K562 (cell line): ENCODE data around the gene RNF227. TPM values are rescaled to one million over a fixed set of nuclear protein-coding genes. Genes with fewer than 3 reads are reported as not detected.

ENCODE experiments used
- ADNP ChIP-seq: fragments of 200-800 bp; sonication (Bioruptor generic); IDR thresholded peaks from 2 replicates; pipeline ENCODE4 v1.6.1; 2016; ENCODE audit warnings: missing genetic modification characterization, missing compliant biosample characterization
- ASH1L ChIP-seq: fragments of 450-650 bp; IDR thresholded peaks from 2 replicates; pipeline ENCODE4 v1.6.1; 2018; ENCODE audit warnings: borderline replicate concordance, mild to moderate bottlenecking, low read depth; ENCODE audit not compliant: partially characterized antibody
- CHAMP1 ChIP-seq: fragments of 450-650 bp; IDR thresholded peaks from 2 replicates; pipeline ENCODE4 v1.6.1; 2016; ENCODE audit warnings: mild to moderate bottlenecking
- E2F6 ChIP-seq, 2 experiments: IDR thresholded peaks; 2 replicates each; pipeline ENCODE4 v1.6.1; 2011; ENCODE audit warnings: borderline replicate concordance in 1 of 2, control low read depth in 1 of 2, low read depth in 1 of 2, low read length in 1 of 2, mild to moderate bottlenecking in 1 of 2, mixed read lengths in 1 of 2, moderate library complexity in 1 of 2; ENCODE audit not compliant: insufficient read depth in 1 of 2, insufficient read length in 1 of 2, poor library complexity in 1 of 2, severe bottlenecking in 1 of 2; ENCODE audit errors: extremely low read depth in 1 of 2
- EP400 ChIP-seq: fragments of 450-650 bp; IDR thresholded peaks from 2 replicates; pipeline ENCODE4 v1.6.1; 2017; ENCODE audit warnings: antibody characterized with exemption, mild to moderate bottlenecking, moderate library complexity
- NFYB ChIP-seq: IDR thresholded peaks from 2 replicates; pipeline ENCODE4 v1.6.1; 2011; ENCODE audit warnings: mild to moderate bottlenecking, moderate library complexity; ENCODE audit not compliant: insufficient read length; ENCODE audit errors: extremely low read depth
- NUFIP1 ChIP-seq: fragments of 450-650 bp; IDR thresholded peaks from 2 replicates; pipeline ENCODE4 v1.6.1; 2018; ENCODE audit not compliant: partially characterized antibody
- RBM22 ChIP-seq: fragments of 200-400 bp; formaldehyde crosslinking; IDR thresholded peaks from 2 replicates; pipeline ENCODE4 v1.6.1; 2018; ENCODE audit warnings: low read length, low read depth; ENCODE audit not compliant: poor library complexity, severe bottlenecking
- SMARCB1 ChIP-seq: IDR thresholded peaks from 2 replicates; pipeline ENCODE4 v1.6.1; 2011; ENCODE audit warnings: improper control_type of control experiment, low read depth; ENCODE audit not compliant: insufficient read length
- SRSF9 ChIP-seq: fragments of 200-400 bp; formaldehyde crosslinking; IDR thresholded peaks from 2 replicates; pipeline ENCODE4 v1.6.1; 2017; ENCODE audit warnings: low read depth, low read length, borderline replicate concordance
- ZNF398 ChIP-seq: fragments of 250-450 bp; sonication (Bioruptor Pico); IDR thresholded peaks from 2 replicates; pipeline ENCODE4 v1.8.0; 2021; ENCODE audit warnings: moderate library complexity, mild to moderate bottlenecking, inconsistent platforms
- ZNF584 ChIP-seq: fragments of 200-800 bp; sonication (Bioruptor generic); IDR thresholded peaks from 2 replicates; pipeline ENCODE4 v1.6.1; 2016; ENCODE audit warnings: low read depth, mild to moderate bottlenecking, missing genetic modification characterization, missing compliant biosample characterization
- polyA plus RNA-seq, 8 experiments: library from polyadenylated mRNA; depleted of rRNA in 4 of 8; stranded (reverse) in 5 of 8; unstranded in 3 of 8; fragments of >200 nt; fragmentation: Nextera tagmentation in 2 of 8; fragmentation: Illumina TruSeq in 1 of 8; extraction: Ambion mirVana in 2 of 8; extraction: Trizol in 1 of 8; gene quantifications; 2 replicates each; pipeline versions ENCODE4 v1.2.1 to v1.2.3, GENCODE V29; 2011 to 2014; ENCODE audit warnings: inconsistent platforms in 1 of 8, missing spikeins in 1 of 8
- total RNA-seq, 7 experiments: library from RNA; depleted of rRNA in 6 of 7; stranded (reverse); fragments of >200 nt in 6 of 7; fragmentation: Illumina TruSeq in 2 of 7; extraction: Trizol in 2 of 7; gene quantifications; 2 replicates each; pipeline versions ENCODE4 v1.2.1 to v1.2.3, GENCODE V29; 2011 to 2021; ENCODE audit warnings: low replicate concordance in 1 of 7
- TF ChIP-seq, protein P1 (sequence below): fragments of 450-650 bp; formaldehyde crosslinking; IDR thresholded peaks from 2 replicates; pipeline ENCODE4 v1.4.0; 2022; ENCODE audit warnings: missing genetic modification characterization
- TF ChIP-seq, protein P2 (sequence below): IDR thresholded peaks from 2 replicates; pipeline ENCODE4 v1.6.1; 2014; ENCODE audit warnings: antibody characterized with exemption
- TF ChIP-seq, protein P3 (sequence below): fragments of 250-450 bp; sonication (Bioruptor Pico); IDR thresholded peaks from 2 replicates; pipeline ENCODE4 v1.4.0; 2020; ENCODE audit warnings: borderline replicate concordance

The RNF227 gene
- total and polyA plus RNA-seq, 9 of the 15 experiments (the other 6 are each of a cell fraction or from before 2014, with no cell fraction given), result 1.1 to 6.7 (median 2.3) TPM

DNA sequence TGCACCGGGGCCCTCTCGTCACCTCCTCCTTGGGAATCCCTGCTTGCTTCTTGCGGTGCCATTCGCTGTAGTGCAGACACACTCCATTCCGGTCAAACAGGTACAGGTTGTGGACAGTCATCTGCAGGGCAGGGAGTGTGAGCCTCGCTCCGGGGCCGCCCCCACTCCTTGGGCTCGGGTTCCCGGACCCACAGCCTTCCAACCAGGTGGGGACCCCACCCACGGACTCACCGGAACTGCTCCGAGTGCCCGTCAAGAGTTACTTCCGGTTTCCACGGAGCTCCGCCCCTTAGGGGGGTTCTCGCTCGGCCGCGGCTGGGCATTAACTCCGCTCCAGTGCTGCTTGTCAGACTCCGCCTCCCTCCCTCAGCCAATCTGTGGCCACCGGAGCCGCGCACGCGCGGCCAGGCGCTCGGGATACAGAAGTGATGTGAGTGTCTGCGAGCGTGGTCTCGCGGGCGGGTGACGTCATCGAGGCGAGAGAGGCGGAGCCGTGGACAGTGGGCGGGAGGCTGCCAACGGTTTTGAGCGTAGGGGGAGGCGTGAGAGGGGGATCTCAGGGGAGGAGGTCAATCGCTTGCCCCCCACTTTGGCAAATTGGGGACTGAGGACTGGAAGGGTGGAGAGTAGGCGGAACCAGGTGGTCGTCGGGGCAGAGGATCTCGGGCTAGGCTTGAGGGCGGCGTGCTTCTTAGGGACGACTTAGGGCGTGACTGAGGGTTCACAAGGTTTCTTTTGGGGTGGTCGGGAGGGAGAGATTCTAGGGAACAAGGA lies 15.8 kb upstream of the RNF227 start, which contains the start of the genes CNTROB and TRAPPC1 (continued):
- TF ChIP-seq CHAMP1, result no peak
- TF ChIP-seq ADNP, result no peak
- no peak for TF ChIP-seq SRSF9
- TF ChIP-seq, protein P1, sequence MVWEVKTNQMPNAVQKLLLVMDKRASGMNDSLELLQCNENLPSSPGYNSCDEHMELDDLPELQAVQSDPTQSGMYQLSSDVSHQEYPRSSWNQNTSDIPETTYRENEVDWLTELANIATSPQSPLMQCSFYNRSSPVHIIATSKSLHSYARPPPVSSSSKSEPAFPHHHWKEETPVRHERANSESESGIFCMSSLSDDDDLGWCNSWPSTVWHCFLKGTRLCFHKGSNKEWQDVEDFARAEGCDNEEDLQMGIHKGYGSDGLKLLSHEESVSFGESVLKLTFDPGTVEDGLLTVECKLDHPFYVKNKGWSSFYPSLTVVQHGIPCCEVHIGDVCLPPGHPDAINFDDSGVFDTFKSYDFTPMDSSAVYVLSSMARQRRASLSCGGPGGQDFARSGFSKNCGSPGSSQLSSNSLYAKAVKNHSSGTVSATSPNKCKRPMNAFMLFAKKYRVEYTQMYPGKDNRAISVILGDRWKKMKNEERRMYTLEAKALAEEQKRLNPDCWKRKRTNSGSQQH, result peak; percentile 50; the same call in 1 of the 2 replicates
- TF ChIP-seq SMARCB1, result no peak
- TF ChIP-seq NUFIP1, result no peak
- TF ChIP-seq, protein P2, sequence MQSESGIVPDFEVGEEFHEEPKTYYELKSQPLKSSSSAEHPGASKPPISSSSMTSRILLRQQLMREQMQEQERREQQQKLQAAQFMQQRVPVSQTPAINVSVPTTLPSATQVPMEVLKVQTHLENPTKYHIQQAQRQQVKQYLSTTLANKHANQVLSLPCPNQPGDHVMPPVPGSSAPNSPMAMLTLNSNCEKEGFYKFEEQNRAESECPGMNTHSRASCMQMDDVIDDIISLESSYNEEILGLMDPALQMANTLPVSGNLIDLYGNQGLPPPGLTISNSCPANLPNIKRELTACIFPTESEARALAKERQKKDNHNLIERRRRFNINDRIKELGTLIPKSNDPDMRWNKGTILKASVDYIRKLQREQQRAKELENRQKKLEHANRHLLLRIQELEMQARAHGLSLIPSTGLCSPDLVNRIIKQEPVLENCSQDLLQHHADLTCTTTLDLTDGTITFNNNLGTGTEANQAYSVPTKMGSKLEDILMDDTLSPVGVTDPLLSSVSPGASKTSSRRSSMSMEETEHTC, result no peak
- TF ChIP-seq, protein P3, sequence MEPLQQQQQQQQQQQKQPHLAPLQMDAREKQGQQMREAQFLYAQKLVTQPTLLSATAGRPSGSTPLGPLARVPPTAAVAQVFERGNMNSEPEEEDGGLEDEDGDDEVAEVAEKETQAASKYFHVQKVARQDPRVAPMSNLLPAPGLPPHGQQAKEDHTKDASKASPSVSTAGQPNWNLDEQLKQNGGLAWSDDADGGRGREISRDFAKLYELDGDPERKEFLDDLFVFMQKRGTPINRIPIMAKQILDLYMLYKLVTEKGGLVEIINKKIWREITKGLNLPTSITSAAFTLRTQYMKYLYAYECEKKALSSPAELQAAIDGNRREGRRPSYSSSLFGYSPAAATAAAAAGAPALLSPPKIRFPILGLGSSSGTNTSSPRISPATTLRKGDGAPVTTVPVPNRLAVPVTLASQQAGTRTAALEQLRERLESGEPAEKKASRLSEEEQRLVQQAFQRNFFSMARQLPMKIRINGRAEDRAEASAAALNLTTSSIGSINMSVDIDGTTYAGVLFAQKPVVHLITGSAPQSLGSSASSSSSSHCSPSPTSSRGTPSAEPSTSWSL (CRISPR knock-in tag), result no peak
- TF ChIP-seq EP400, result peak; percentile 86
- TF ChIP-seq RBM22, result no peak
- TF ChIP-seq NFYB, result peak; percentile 36
- no peak for TF ChIP-seq ZNF584 (CRISPR knock-in tag)
- TF ChIP-seq E2F6 (IDR thresholded peaks at IDR 0.05; ENCODE audit: borderline replicate concordance in 1 of 2, extremely low read depth in 1 of 2, insufficient read depth in 1 of 2, insufficient read length in 1 of 2, low read depth in 1 of 2, low read length in 1 of 2, poor library complexity in 1 of 2, severe bottlenecking in 1 of 2), result peak; percentile 29 to 43
- TF ChIP-seq ZNF398, result no peak
- TF ChIP-seq ASH1L, result no peak
